ENCODE results near the gene ZNF185. TPM values are rescaled to one million over a fixed set of nuclear protein-coding genes. Genes with fewer than 3 reads are reported as not detected.

Gene ZNF185
- total RNA-seq, 1 experiment from 2014 or later, result 2.9 TPM

Other genes starting within 250 kb of the ZNF185 start
- 93.5 and 116 TPM in 2 replicates for gene MAGEA3, start 199.3 kb upstream of the ZNF185 start, total RNA-seq (2014; rRNA removed; shearing (Covaris generic))
- 1.1 and 3.4 TPM in 2 replicates for gene CSAG2, start 188.8 kb upstream of the ZNF185 start, total RNA-seq (2014; rRNA removed; shearing (Covaris generic))
- 16.1 and 16.7 TPM in 2 replicates for gene MAGEA2B, start 183.4 kb upstream of the ZNF185 start, total RNA-seq (2014; rRNA removed; shearing (Covaris generic))
- 32.1 and 33.2 TPM in 2 replicates for gene CSAG1, start 164.3 kb upstream of the ZNF185 start, total RNA-seq (2014; rRNA removed; shearing (Covaris generic))
- gene MAGEA12, start 164.3 kb upstream of the ZNF185 start, total RNA-seq (2014; rRNA removed; shearing (Covaris generic)), result 91.4 and 93.6 TPM in 2 replicates
- 28.7 and 30.9 TPM in 2 replicates for gene MAGEA2, start 144.2 kb upstream of the ZNF185 start, total RNA-seq (2014; rRNA removed; shearing (Covaris generic))
- gene CSAG3, start 138.8 kb upstream of the ZNF185 start, total RNA-seq (2014; rRNA removed; shearing (Covaris generic)), result 2.2 and 8.7 TPM in 2 replicates
- 85.4 and 95.8 TPM in 2 replicates for gene MAGEA6, start 128.4 kb upstream of the ZNF185 start, total RNA-seq (2014; rRNA removed; shearing (Covaris generic))
- 42.1 and 44.6 TPM in 2 replicates for gene CETN2, start 67.3 kb upstream of the ZNF185 start, total RNA-seq (2014; rRNA removed; shearing (Covaris generic))
- 8.7 and 12.4 TPM in 2 replicates for gene NSDHL, start 67.0 kb upstream of the ZNF185 start, total RNA-seq (2014; rRNA removed; shearing (Covaris generic))
- gene PNMA5, start 96.0 kb downstream of the ZNF185 start, total RNA-seq (2014; rRNA removed; shearing (Covaris generic)), result not detected in 2 replicates
- not detected in 2 replicates for gene PNMA3, start 158.4 kb downstream of the ZNF185 start, total RNA-seq (2014; rRNA removed; shearing (Covaris generic))
- 0.10 and 0.12 TPM in 2 replicates for gene PNMA6A, start 174.4 kb downstream of the ZNF185 start, total RNA-seq (2014; rRNA removed; shearing (Covaris generic))

Data from RPMI7951 (cell line).